Testis (tissue), 2 donors: ENCODE results near the gene COX14.

Source experiments
- POLR2A ChIP-seq: fragments of 450-650 bp; IDR thresholded peaks from one replicate; pipeline ENCODE4 v1.6.1; 2017; ENCODE audit warnings: antibody characterized with exemption, mild to moderate bottlenecking, moderate library complexity
- TF ChIP-seq, protein P1 (sequence below), 3 experiments: fragments of 450-650 bp in 2 of 3; fragments of 200-600 bp in 1 of 3; sonication (generic) in 1 of 3; IDR thresholded peaks; one replicate each; pipeline ENCODE4 v1.5.1; 2016 to 2019; ENCODE audit warnings: antibody characterized with exemption in 3 of 3, mild to moderate bottlenecking in 2 of 3, moderate library complexity in 1 of 3

DNA sequence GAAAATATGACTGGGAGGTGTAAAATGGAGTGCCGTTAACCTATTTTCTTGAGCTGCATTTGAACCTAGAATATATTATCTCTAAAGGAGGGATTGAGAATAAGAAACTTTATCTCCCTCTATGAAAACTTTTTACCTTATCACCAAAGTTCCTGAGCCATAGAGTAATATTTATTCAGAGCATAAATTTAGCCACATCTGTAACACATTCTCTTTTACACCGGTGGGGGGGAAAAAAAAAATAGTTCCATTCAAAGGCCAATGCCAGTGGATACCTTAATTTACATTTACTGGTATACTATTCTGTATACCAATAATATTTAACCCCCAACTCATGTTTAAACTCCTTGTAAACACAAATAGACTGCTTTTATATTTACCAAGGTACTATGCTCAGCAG, 33.4 kb downstream of the COX14 start:
- TF ChIP-seq, protein P1, sequence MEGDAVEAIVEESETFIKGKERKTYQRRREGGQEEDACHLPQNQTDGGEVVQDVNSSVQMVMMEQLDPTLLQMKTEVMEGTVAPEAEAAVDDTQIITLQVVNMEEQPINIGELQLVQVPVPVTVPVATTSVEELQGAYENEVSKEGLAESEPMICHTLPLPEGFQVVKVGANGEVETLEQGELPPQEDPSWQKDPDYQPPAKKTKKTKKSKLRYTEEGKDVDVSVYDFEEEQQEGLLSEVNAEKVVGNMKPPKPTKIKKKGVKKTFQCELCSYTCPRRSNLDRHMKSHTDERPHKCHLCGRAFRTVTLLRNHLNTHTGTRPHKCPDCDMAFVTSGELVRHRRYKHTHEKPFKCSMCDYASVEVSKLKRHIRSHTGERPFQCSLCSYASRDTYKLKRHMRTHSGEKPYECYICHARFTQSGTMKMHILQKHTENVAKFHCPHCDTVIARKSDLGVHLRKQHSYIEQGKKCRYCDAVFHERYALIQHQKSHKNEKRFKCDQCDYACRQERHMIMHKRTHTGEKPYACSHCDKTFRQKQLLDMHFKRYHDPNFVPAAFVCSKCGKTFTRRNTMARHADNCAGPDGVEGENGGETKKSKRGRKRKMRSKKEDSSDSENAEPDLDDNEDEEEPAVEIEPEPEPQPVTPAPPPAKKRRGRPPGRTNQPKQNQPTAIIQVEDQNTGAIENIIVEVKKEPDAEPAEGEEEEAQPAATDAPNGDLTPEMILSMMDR (IDR thresholded peaks at IDR 0.05): no peak
- no peak for TF ChIP-seq POLR2A
